ENCODE results near the gene MUSK.
"Not testable (repeated sequence)": the region's sequence is repeated elsewhere in the genome, so short reads cannot be mapped to it uniquely, and the experiment has no call there.

DNA sequence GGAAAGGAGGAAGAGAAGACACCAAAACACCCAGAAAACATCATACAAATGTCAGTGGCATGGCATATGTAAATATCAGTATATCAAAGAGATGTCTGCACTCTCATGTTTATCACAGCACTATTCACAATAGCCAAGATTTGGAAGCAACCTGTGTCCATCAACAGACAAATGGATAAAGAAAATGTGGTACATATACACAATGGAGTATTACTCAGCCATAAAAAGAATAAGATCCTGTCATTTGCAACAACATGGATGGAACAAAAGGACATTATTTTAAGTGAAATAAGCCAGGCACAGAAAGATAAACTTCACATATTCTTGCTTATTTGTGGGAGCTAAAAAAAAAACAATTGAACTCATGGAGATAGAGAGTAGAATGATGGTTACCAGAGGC is 156.5 kb downstream of the MUSK start:
- TF ChIP-seq FOXA1 (IDR thresholded peaks at IDR 0.05); FOXK2 (IDR thresholded peaks at IDR 0.05); CTBP1 (IDR thresholded peaks at IDR 0.05; ENCODE audit: borderline replicate concordance); SP1 (IDR thresholded peaks at IDR 0.05); HDGF (IDR thresholded peaks at IDR 0.05; ENCODE audit: borderline replicate concordance); BHLHE40 (IDR thresholded peaks at IDR 0.05; ENCODE audit: borderline replicate concordance): not testable (repeated sequence)
- TF ChIP-seq, protein P1, sequence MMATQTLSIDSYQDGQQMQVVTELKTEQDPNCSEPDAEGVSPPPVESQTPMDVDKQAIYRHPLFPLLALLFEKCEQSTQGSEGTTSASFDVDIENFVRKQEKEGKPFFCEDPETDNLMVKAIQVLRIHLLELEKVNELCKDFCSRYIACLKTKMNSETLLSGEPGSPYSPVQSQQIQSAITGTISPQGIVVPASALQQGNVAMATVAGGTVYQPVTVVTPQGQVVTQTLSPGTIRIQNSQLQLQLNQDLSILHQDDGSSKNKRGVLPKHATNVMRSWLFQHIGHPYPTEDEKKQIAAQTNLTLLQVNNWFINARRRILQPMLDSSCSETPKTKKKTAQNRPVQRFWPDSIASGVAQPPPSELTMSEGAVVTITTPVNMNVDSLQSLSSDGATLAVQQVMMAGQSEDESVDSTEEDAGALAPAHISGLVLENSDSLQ (IDR thresholded peaks at IDR 0.05) = not testable (repeated sequence)

Data from HEK293T (cell line).